Measurements from ENCODE around the gene GLG1.
A peak's percentile ranks its signal among the peaks of the same experiment; 100 is the strongest.
"Not testable (repeated sequence)": the region's sequence is repeated elsewhere in the genome, so short reads cannot be mapped to it uniquely, and the experiment has no call there.

The GLG1 gene

DNA sequence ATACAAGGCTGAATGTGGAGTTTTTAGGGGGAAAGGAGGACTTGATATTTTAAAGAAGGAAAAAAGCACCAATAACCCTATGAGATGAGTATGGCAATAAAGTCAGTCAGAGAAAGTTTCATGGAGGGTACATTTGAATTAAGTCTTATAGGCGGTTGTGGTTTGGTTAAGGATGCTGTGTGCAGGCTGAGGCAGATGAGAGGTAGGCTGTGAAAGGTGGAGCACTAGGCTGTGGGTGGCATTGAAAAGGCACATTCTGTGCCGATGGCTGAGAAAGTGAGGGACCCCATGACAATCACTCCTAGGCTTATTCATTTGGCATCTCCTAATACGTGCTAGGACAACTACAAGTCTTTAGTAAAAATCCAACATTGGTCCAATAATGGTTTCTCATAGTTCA is 68.1 kb downstream of the GLG1 start:
- H3K4me3 ChIP-seq (ENCODE audit: low read depth, low read length); DNase-seq (ENCODE audit: low read depth, low spot score); CTCF ChIA-PET; POLR2A ChIA-PET: not testable (repeated sequence)

DNA sequence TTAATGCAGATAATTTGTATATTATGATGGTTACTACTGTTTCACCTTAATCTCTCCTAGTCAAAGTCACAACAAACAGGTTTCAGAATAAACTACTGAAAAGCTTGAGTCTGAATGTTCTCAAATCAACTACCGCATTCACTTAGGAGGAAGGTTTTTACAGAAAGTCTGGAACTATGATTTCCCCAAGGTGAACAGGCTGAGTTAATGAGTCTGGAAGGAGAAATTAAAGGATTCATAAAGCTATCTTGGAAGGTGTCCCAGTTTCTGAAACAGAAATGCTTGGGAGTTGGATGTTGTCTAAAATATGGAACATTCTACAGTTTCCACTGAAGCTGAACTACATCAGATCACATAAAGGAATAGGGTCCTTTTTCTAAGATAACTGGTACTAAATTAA is 69.2 kb downstream of the GLG1 start:
- CTCF ChIA-PET; POLR2A ChIA-PET; DNase-seq (ENCODE audit: low read depth, low spot score); H3K4me3 ChIP-seq (ENCODE audit: low read depth, low read length): not testable (repeated sequence)

DNA sequence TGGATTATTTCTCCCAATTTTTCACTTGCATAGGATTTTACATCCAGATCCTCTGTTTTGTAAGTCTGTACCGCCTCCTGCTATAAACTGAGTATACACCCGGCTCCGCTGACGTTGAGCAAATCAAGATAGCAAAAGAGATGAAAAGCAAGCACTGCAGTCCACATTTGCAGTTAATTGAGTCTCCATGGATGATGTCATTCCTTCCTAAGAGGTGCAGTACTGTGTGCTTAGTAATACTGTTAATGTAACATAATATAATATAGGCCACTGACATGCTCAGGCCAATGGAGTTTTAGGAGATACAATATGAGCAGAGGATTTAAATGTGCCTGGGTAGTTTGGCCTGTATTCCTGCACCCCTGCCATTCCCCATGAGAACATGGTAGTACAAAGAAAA is 72.3 kb downstream of the GLG1 start:
- peak; percentile 17 for DNase-seq (ENCODE audit: low read depth, low spot score)
- POLR2A ChIA-PET; H3K4me3 ChIP-seq (ENCODE audit: low read depth, low read length); CTCF ChIA-PET: not testable (repeated sequence)

DNA sequence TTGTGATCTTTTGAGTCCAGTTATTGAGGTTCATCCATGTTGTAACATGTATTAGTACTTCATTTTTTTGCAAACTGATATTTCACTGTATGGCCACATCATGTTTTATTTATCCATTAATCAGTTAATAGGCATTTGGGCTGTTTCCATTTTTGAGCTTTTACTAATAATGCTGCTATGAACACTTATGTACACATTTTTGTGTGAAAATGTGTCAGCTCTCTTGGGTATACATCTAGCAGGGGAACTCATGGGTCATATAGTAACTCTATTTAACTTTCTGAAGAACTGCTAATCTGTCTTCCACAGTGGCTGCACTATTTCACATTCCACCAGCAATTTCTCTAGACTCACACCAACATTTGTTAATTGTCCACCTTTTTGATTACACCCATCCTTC is 82.0 kb downstream of the GLG1 start:
- CTCF ChIA-PET = no interaction called here
- DNase-seq (ENCODE audit: low read depth, low spot score) = no peak
- TF ChIP-seq, protein P1, sequence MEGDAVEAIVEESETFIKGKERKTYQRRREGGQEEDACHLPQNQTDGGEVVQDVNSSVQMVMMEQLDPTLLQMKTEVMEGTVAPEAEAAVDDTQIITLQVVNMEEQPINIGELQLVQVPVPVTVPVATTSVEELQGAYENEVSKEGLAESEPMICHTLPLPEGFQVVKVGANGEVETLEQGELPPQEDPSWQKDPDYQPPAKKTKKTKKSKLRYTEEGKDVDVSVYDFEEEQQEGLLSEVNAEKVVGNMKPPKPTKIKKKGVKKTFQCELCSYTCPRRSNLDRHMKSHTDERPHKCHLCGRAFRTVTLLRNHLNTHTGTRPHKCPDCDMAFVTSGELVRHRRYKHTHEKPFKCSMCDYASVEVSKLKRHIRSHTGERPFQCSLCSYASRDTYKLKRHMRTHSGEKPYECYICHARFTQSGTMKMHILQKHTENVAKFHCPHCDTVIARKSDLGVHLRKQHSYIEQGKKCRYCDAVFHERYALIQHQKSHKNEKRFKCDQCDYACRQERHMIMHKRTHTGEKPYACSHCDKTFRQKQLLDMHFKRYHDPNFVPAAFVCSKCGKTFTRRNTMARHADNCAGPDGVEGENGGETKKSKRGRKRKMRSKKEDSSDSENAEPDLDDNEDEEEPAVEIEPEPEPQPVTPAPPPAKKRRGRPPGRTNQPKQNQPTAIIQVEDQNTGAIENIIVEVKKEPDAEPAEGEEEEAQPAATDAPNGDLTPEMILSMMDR (IDR thresholded peaks at IDR 0.05; ENCODE audit: insufficient read depth, low read length, missing control alignments) = no peak
- POLR2A ChIA-PET = no interaction called here
- no peak overlapping the region for H3K4me3 ChIP-seq (ENCODE audit: low read depth, low read length)

DNA sequence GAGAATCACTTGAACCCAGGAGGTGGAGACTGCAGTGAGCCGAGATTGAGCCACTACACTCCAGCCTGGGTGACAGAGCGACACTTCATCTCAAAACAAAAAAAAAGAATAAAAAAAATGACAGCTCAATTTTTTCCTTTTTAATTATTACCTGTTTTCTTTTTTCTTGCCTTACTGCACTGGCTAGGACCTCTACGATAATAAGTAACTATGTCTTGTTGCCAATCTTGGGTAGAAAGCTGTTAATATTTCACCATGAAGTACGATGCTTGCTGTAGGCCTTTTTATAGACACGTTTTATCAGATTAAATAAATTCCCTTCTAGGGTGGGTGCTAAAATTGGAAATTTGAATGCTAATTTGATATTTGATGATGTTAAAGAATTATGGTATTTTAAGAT is 82.8 kb downstream of the GLG1 start:
- ChIA-PET POLR2A (no interaction called here), CTCF (interaction anchor here (1.0 kb wide), 1 partner anchor 16 kb away, joined by 5 read pairs; no protein-coding TSS in a partner anchor)
- TF ChIP-seq, protein P1 (IDR thresholded peaks at IDR 0.05; ENCODE audit: insufficient read depth, low read length, missing control alignments) = no peak
- H3K4me3 ChIP-seq (ENCODE audit: low read depth, low read length) = no peak overlapping the region
- no peak for DNase-seq (ENCODE audit: low read depth, low spot score)

DNA sequence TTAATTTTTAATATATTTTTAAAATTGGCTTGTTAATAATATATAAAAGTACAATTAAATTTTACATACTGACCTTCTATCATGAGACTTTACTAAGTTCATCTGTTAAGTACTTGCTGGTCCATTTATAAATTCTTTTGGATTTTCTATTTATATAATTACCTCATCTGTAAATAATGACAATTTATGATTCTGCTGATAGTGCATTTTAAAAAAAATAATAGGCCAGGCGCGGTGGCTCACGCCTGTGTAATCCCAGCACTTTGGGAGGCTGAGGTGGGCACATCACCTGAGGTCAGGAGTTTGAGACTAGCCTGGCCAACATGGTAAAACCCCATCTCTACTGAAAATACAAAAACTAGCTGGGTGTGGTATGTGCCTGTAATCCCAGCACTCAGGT is 83.2 kb downstream of the GLG1 start:
- POLR2A ChIA-PET; H3K4me3 ChIP-seq (ENCODE audit: low read depth, low read length); DNase-seq (ENCODE audit: low read depth, low spot score): not testable (repeated sequence)
- CTCF ChIA-PET = interaction anchor here (1.0 kb wide), 1 partner anchor 16 kb away, joined by 5 read pairs; no protein-coding TSS in a partner anchor

DNA sequence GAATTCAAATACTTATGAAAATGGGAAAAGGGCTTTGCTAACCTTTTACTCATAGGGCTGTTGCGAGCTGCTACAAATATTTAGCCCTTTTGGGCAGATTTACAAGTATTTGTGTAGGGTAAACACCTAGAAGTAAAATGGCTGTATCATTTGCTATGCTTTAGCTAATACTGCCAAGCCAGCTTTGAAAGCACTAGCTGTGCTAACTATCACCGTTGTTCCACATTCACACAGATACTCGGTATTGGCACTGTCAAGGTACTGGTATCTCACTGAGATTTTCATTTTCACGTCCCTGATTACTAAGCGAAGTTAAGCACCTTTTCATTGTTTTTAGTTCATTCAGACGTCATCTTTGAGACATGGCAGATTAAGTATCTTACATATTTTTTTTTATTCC is 84.8 kb downstream of the GLG1 start:
- ChIA-PET POLR2A (no interaction called here), CTCF (no interaction called here)
- no peak overlapping the region for H3K4me3 ChIP-seq (ENCODE audit: low read depth, low read length)
- TF ChIP-seq, protein P1 (IDR thresholded peaks at IDR 0.05; ENCODE audit: insufficient read depth, low read length, missing control alignments) = no peak
- DNase-seq (ENCODE audit: low read depth, low spot score) = no peak

DNA sequence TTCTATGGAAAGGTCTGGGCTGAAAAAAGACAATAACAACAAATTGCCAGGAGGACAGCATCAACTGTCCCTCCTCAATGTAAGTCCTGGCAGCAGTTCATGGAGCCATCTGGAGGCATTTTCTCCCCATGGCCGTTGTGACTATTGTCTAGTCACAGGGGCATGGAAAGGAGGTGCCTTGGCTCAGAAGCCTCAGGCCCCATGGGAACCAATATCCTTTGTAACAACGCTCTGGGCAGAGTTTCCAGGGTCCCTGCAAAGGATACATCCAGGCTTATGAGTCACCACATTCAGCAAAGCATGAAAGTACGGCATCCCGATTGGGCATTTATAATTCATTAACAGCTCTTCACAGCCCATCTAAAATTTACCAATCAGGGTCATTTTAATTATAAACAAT is 85.2 kb downstream of the GLG1 start:
- POLR2A ChIA-PET = no interaction called here
- CTCF ChIA-PET = no interaction called here
- no peak for DNase-seq (ENCODE audit: low read depth, low spot score)

DNA sequence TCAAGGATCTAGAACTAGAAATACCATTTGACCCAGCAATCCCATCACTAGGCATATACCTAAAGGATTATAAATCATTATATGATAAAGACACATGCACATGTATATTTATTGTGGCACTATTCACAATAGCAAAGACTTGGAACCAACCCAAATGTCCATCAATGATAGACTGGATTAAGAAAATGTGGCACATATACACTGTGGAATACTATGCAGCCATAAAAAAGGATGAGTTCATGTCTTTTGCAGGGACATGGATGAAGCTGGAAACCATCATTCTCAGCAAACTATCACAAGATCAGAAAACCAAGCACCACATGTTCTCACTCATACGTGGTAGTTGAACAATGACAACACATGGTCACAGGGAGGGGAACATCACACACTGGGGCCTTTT is 88.0 kb downstream of the GLG1 start:
- H3K4me3 ChIP-seq (ENCODE audit: low read depth, low read length); CTCF ChIA-PET; DNase-seq (ENCODE audit: low read depth, low spot score); POLR2A ChIA-PET: not testable (repeated sequence)

More for the DNA sequence above, 85.2 kb downstream of the GLG1 start:
- TF ChIP-seq, protein P1 (IDR thresholded peaks at IDR 0.05; ENCODE audit: insufficient read depth, low read length, missing control alignments) = no peak
- H3K4me3 ChIP-seq (ENCODE audit: low read depth, low read length) = no peak overlapping the region
